NCI-H1930 (cell line): ENCODE measurements around the gene GBE1.

Experiments used
- DNase-seq, 2 experiments: peaks; one replicate each; lab custom pipeline; 2025; lab: John Stamatoyannopoulos, UW

Gene GBE1

DNA sequence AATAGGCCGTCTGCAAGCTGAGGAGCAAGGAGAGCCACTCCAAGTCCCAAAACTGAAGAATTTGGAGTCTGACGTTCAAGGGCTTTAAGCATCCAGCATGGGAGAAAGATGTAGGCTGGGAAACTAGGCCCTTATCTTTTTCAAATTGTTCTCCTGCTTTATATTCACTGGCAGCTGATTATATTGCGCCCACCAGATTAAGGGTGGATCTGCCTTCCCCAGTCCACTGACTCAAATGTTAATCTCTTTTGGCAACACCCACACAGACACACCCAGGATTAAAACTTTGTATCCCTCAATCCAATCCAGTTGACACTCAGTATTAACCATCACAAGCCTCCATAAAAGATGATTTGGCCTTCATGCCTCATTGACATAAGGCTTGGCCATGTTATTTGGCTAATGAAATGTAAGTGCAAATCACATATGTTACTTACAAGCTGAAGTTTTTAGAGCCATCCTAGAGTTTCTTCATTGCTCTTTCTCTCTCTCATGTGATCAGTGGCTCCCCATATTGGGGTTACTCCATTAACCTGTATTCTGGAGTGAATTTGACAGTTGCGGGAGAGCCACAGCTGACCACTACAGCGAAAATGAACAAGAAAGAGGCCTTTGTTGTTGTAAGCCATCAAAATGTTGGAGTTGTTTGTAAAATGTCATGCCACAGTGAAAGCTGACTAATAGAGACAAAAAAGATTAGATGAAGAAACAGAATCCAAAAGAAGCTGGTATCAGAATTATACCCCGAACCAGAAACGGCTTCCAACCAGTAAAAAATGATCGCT is 61.7 kb downstream of the GBE1 start:
- no peak for DNase-seq

DNA sequence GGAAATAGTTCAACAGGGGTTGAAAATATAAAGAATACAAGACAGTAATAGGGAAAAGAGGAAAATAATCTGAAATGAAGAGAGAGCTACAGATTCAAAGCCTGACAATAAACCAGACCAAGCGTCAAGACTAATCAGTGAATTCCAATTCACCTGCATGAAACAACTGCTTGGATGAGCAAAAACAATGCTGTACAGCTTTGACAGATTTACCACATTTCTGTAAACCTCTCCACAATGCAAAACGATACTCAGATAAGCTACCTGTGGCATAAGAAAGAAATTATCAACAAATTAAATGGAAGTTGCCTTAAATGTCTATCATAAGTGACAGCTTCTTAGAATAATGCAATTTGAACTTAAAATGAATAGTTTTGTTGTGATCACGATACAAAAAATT is 65.4 kb downstream of the GBE1 start:
- no peak for DNase-seq

DNA sequence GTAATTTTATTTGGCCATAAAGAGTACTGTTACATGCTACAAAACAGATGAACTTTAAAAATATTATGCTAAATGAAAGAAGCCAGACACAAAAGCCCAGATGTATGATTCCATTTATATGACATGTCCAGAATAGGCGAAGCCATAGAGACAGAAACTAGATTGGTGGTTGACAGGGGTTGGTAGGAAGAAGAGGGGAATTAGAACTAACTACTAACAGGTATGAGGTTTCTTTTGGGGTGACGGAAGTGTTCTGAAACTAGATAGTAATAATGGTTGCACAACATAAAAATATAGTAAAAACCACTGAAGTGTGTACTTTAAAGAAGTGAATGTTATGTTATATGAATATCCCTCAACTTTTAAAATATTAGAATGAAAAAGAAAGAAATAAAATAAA is 66.1 kb downstream of the GBE1 start:
- DNase-seq, result no peak

DNA sequence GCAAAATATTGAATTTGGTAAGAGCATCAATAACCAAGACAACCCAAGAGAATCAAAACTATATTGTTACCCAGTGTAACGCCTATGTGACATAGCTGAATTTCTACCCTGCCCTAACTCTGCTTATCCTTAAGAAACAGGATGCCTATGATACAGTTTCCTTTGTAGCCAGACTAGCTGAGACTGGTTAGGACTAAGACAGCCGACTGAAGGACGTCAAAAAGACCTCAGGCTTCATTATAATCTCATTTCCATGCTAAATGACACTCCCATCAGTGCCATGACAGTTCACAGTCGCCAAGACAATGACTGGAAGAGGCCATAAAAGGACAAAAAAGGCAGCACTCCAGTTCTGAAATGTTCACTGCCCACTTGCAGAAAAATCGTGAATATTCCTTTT is 66.8 kb downstream of the GBE1 start:
- no peak for DNase-seq

DNA sequence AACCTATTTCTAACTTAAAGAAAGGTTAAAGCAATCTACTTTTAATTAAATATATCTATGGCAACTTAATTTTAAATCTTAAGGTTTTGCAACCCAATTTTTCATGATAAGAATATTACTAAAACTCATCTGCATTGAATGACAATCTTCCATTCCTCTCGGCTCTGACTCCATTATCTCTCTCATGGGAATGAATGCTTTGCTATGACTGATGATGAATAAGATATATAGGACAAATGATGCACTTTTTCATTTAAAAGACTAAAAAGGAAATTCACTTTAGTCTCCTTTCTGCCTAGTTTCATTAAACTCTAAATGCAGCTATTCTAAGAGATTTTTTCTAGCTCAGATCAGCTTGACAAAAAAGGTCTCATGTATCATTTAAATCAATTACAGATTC is 68.7 kb downstream of the GBE1 start:
- DNase-seq, result no peak

DNA sequence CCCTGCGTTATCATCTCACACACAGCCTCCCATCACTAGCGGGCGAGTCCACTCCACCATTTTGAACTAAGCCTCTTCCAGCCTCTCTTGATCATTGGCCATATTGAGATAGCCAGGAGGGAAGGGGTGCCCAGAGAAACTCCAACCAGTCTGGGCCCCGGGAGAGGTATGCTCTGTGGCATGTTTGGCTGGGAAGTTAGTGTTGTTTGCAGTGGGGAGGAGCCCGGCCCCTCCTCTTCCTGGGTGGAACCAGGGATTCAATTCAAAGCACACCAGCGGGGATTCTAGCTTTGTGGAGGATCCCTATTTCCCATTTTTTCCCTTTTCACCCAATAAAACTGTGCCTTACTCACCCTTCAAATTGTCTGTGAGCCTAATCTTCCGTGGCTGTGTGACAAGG is 71.8 kb downstream of the GBE1 start:
- no peak for DNase-seq

DNA sequence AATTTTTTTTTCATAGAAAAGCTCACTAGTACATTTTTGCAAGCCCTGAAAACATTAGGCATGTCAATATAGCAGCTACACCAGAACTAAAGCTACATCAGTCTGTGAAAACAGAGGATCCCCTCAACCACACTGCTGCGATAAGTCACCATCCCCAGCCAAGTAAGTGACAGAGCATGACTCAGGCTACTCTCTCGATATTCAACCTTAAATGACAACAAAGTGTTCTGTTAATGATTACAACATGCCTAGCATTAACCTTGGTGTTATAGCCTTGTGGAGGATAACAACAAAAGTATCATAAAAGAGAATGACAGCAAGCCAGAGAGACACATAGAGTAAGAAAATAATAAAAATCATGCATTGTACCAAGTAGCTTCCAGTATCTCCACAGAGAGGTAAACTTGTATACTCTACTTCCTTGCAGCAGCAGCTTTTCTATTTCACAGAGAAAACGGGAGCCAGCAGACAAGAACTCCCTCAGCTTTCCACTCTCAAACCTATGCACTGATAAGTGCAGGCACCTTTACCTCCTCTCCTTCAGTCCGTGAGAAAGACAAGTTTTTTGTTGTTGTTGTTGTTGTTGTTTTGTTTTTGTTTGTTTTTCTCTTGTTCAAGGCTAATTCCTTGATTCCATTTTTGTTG is 76.6 kb downstream of the GBE1 start:
- no peak for DNase-seq

DNA sequence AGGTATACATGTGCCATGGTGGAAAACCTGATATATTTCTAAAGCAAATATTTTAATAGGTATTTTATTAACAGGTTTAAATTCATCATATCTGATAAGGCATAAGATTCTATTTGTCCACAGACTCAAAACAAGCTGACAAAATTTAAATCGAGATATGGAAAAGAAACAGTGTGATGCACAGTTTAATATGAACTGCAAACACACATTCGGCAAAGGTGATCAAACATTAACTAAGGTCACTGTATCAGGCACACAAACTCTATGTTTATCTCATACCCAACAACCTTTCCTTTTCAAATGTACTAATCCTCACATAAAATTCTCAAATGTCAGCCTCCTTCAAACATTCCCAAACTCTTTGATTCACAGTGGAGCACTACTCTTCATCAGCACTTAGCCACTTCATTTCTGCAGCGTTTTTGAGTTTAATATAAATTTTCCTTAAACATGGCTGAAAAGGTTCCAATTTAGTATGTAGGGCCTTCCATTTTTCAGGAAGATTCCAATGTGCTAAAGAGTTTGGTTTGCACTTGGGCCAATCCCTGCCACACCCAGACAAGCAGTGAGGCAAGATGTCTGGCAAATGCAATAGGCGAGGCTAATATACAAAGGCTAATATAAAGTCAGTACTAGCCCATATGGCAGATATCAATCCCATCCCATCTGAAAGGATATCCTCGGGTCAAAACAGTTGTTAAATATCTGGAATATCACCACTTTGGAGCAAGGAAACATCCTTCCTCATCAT is 84.6 kb downstream of the GBE1 start:
- no peak for DNase-seq

DNA sequence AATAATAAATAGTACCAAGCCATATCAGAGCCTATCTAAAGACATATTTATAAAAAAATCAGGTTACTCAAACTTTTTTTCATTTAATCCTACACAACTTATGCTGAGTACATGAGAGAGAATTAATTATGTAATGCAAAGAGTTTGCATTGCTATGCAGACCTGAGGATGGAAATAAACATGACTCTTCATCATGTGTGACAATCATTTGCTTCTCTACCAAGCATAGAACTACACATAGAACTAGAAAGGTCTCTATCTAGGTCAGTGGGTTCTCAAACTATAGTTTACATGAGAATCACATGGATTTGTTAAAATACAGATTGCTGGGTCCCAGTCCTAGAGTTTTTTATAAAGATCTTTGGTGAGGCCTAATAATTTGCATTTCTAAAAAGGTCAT is 86.8 kb downstream of the GBE1 start:
- no peak for DNase-seq

DNA sequence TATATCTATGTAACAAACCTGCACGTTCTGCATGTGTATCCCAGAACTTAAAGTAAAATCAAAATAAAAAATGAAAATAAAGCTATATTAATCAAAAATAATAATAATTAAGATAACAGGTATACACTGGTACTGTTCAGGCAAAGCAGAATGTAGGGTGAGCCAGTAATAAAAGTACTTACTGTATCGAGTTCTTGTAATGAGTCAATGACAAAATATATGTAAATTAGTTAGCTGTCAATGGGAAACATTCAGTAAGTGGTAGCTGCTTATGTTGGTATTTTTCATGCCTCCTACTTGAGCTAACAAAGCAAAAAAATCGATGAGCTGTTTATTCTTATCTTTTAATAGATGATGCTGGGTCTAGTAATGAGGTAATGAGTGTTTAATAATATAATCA is 93.2 kb downstream of the GBE1 start:
- no peak for DNase-seq

DNA sequence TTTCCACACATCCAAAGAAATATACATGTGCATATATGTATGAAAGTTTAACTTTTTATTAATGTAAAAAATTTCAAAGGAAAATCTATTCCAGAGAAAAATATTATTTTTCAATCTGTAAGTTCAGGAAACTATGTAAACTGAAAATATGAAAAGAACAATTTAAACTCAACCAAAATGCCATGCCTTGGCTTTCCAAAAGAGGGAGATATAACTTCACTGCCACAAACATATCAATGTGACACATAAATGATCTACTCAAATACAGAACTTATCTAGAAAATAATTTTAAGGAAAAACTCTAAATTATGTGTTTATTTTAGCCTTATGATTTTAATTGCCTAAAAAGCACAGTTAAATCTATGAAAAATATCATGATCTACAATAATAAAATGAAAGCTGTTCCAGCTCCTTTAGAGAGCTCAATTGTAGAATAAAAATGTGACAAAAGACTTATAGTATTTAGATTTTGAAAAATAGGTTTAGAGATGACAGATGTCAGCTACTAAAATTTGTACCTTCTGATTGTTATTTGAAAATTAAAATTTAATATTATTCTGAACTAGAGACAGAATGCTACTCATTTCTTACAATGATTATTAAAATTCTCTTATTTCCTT is 94.8 kb downstream of the GBE1 start:
- DNase-seq, result no peak

DNA sequence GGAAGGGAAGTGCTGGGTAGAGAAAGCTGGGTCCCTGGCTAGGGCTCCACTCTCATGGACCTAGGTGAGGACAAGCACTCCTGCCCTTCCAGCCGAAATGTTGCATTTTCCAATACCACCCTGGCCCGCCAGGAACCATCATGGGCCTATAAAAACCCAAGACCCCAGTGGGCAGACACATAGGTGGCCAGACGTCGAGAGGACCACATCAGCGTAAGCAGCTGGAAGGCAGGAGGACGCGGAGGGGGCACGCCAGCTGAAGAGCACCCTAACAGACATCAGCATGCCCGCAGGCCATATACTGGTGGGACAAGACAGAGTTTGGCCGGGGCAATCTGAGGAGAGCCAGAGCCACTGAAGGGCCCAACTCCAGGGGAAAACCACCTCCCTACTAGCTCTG is 98.3 kb downstream of the GBE1 start:
- no peak for DNase-seq

DNA sequence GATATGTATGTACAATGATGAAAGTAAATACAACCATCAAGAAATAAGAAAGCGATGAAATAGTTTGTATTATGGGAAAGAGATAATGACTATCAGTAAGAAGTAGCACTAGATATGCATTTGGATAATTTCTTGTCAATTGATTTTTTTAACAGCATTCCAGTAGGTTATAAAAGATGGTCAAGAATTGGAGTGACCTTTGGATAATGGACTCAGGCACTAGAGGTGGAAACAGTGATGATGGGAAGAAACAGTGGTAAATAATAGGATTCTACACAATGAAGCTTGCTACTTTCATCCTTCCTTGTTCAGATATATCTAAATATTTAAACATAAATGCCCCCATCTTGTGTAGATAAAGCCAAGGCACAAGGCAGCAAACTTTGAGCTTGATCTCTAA is 101.4 kb downstream of the GBE1 start:
- DNase-seq, result no peak

DNA sequence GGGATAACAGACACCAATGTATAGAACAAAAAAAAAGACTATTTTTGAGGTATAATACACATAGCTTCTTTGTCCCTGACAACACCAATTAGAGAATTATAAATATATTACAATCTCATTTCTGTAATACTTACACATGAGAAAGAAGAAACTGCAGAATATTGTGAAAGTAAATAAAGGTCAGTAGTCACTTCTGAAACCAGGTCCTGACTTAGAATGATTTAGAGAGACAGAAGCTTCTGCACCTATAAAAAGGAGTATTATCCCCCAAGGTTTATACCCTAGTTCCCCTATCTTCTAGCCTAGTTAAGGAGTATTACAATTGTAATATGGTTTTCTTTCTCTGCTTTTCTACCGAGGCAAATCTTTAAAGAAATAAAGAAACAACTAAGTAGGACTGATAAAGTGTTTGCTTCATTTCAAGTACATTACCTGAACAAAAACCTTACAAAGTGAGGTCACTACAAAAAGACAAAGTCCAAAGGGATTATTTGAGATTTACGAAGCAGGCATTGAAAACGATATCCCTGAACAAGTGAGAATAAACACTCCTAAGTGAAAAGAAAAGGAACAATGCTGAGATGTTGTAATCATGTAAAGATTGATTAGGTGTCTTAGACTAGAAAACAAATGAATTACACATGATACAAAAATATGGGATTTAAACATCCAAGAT is 103.0 kb downstream of the GBE1 start:
- no peak for DNase-seq

DNA sequence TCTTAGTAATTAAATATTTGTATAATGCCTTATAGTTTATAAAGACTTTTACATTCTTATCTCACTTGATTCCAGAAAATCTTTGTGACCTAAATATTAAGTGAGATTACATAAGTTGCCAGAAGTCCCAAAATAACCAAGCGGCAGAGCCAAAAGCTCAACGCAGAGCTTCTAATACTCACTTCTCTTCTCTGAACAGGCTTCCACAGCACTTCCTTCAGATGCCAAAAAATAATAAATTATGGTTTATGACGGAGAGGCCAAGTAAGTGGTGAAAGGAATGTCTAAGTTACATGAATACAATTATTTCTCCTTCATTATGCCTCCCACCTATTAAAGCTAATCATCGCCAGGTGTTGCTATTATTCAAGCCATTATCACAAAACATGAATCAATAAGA is 110.3 kb downstream of the GBE1 start:
- DNase-seq, result no peak

DNA sequence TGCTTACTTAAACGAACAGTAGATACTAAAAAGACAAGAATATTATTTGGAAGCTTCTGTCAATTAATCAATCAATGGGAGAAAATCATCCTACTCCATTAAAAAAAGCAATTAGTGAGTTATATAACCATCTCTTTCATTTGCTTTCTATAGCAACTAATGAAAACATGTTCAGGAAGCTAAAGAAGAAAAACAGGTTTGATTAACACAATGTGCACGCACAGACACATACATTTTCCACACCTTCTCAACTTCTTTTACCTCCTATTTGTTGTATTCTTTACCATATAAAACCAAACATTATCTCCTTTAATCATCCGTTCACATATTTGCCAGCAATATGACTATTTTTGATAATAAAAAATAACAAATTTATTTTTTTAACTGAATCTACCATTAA is 111.3 kb downstream of the GBE1 start:
- DNase-seq, result no peak

DNA sequence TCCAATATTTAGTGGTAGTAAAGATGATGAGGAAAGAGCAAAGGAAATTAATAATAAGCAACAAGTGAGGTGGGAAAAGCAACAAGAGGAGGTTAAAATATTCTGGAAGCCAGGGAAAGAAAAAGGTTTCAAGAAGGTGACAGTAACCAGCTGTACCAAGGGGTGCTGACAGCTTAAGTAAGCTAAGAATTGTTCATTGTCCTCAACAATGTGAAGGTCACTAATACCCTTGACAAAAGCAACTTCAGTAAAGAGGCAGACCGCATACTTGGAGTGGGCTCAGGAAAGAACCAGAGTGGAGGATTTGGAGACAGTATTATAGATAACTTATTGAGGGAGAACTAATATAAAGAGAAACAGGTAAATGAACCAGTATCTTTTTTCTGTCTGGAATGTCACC is 116.2 kb downstream of the GBE1 start:
- no peak for DNase-seq

DNA sequence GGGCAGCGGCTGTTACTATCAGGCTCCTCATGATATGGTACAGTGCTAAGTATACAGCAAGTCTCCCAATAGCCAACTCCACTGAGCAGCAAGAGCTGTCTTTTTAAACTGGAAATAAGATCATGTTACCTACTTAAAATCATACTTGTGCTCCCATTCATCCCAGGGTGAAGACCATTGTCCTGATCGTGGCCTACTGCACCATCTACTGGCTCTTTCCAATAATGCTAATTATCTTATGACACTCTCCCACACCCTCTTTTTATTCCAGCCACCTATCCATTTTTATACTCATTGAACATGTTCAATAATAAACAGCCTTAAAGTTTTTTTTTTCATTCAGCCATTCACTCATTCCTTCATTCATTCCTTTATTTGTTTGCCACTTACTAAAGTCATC is 117.7 kb downstream of the GBE1 start:
- DNase-seq, result no peak

DNA sequence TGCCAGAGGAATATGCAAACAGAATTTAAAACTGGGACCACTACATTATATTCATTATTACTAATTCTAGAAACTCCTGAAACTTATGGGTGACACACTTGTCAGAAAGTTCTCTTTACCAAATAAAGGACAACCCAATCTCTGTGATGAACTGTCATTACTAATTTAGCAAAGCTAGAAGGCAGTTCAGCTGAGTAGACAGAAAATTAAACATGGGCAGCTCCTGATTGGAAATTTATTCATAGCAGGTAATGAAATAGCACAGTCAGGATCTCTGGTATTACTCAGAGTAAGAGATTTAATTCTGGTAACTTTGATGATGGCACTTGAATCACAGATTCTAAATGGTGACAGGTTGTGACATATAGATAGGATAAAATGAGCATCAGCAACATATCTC is 123.0 kb downstream of the GBE1 start:
- no peak for DNase-seq

DNA sequence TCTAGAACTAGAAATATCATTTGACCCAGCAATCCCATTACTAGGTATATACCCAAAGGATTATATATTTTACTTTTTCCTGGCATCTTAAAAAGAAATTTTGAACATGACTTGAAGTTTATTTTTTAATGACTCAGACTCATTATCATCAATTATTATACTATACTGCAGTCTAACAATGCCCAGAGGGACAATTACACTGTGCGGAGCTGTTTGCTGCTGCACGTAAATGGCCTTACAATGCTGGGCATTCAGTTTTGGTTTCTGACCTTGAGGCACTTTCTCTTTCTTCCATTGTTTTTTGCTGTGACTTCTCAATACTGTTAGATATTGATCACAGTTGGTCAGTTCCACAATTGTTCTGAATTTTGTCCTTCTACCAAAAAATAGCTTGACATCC is 128.8 kb downstream of the GBE1 start:
- DNase-seq, result no peak

DNA sequence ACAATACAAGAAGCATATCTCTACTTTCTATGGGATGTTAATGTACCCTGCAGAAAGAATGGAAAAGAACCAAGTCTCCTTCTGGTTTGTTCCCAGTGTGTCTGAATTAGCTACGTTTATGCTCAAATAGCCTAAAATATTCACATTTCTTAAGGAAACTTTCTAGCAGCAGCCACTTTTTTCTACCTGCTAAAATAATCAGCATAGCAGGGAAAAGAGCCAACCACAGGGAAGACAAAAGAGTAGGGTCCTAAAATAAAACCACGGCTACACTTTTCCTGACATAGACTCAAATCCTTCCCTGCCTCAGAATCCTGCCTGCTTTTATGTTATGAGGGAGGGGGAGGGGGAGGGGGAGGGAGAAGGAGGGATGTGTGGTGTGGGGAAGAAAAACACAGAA is 136.7 kb downstream of the GBE1 start:
- DNase-seq, result no peak

DNA sequence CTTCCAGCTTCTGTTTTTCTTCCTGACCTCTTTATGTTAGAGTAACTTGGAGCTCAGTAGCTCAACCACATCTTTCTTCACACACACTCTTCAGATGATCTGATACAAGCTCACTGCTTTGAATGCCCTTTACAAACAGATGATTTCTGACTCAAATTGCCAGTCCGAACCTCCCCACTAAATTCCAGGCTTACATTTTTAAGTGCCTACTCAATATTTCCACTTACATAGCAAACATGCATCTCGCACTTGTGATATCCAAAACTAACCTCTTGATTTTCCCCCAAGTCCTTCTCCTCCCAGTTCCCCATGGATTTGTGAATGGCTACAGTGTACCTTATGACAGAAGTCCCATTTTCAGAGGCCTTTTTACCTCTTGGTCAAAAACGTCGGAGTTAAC is 139.1 kb downstream of the GBE1 start:
- DNase-seq, result no peak
